Glutamatergic neuron (in vitro differentiated cells): ENCODE measurements around the gene SNRPA1. TPM values are rescaled to one million over a fixed set of nuclear protein-coding genes. Genes with fewer than 3 reads are reported as not detected.

Source experiments
- DNase-seq: peaks from one replicate; pipeline ENCODE4 v3.0.0; 2022
- H3K27ac Mint-ChIP-seq: one replicate; pipeline ENCODE4 v1.8.0; 2020; ENCODE audit warnings: mild to moderate bottlenecking, mixed read lengths, inconsistent platforms; ENCODE audit not compliant: unreplicated experiment
- H3K27me3 Mint-ChIP-seq: one replicate; pipeline ENCODE4 v1.8.0; 2020; ENCODE audit warnings: mild to moderate bottlenecking, moderate library complexity, mixed read lengths, inconsistent platforms; ENCODE audit not compliant: unreplicated experiment
- H3K36me3 Mint-ChIP-seq: one replicate; pipeline ENCODE4 v1.8.0; 2020; ENCODE audit warnings: mild to moderate bottlenecking, mixed read lengths, inconsistent platforms; ENCODE audit not compliant: unreplicated experiment
- H3K4me1 Mint-ChIP-seq: one replicate; pipeline ENCODE4 v1.8.0; 2020; ENCODE audit warnings: mild to moderate bottlenecking, low read depth, mixed read lengths, inconsistent platforms; ENCODE audit not compliant: unreplicated experiment
- H3K4me3 Mint-ChIP-seq: one replicate; pipeline ENCODE4 v1.8.0; 2020; ENCODE audit warnings: mild to moderate bottlenecking, mixed read lengths, inconsistent platforms; ENCODE audit not compliant: unreplicated experiment
- H3K9me3 Mint-ChIP-seq: one replicate; pipeline ENCODE4 v1.8.0; 2020; ENCODE audit warnings: mild to moderate bottlenecking, moderate library complexity, mixed read lengths, inconsistent platforms; ENCODE audit not compliant: unreplicated experiment
- total RNA-seq: library from RNA; stranded (reverse); fragmentation: NEBNext Ultra II Directional; extraction: Animal tissue kit (Norgen Biotek cat#: 25700); gene quantifications from one replicate; pipeline ENCODE4 v1.2.1, GENCODE V29; 2021; ENCODE audit not compliant: unreplicated experiment
- TF ChIP-seq, protein P1 (sequence below): fragments of 200-600 bp; sonication (generic); IDR thresholded peaks from one replicate; pipeline ENCODE4 v1.5.0; 2021; ENCODE audit not compliant: partially characterized antibody, unreplicated experiment

SNRPA1 gene
- total RNA-seq, 1 donor from 2014 or later: 73.5 TPM

DNA sequence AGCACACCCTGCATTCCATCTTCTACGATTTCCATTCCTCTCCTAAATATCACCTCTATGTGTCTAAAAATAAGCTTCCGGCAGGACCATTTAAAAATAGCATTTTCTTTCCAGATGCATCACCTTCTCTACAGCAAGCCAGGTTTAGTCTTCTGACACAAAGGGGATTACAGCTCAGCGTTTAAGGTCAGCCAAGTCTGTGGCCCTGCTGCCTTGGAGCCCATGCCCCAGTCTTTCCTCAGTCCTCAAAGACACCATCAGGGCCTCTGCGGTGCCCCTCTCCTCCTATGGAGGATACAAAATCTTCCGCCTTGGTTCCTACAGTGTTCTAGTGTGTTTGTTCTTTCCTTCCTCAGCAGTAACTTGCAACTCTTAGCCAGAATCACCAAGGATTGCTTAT lies 21.5 kb downstream of the SNRPA1 start:
- no peak overlapping the region for H3K27ac Mint-ChIP-seq
- H3K36me3 Mint-ChIP-seq: no peaks in the 10 kb centered on the region
- no peak for DNase-seq
- H3K4me1 Mint-ChIP-seq: no peaks in the 10 kb centered on the region
- no peak overlapping the region for H3K4me3 Mint-ChIP-seq
- peaks cover 7% of the 10 kb centered on the region for H3K27me3 Mint-ChIP-seq
- TF ChIP-seq, protein P1, sequence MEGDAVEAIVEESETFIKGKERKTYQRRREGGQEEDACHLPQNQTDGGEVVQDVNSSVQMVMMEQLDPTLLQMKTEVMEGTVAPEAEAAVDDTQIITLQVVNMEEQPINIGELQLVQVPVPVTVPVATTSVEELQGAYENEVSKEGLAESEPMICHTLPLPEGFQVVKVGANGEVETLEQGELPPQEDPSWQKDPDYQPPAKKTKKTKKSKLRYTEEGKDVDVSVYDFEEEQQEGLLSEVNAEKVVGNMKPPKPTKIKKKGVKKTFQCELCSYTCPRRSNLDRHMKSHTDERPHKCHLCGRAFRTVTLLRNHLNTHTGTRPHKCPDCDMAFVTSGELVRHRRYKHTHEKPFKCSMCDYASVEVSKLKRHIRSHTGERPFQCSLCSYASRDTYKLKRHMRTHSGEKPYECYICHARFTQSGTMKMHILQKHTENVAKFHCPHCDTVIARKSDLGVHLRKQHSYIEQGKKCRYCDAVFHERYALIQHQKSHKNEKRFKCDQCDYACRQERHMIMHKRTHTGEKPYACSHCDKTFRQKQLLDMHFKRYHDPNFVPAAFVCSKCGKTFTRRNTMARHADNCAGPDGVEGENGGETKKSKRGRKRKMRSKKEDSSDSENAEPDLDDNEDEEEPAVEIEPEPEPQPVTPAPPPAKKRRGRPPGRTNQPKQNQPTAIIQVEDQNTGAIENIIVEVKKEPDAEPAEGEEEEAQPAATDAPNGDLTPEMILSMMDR: no peak
- peaks cover 2% of the 10 kb centered on the region for H3K9me3 Mint-ChIP-seq

DNA sequence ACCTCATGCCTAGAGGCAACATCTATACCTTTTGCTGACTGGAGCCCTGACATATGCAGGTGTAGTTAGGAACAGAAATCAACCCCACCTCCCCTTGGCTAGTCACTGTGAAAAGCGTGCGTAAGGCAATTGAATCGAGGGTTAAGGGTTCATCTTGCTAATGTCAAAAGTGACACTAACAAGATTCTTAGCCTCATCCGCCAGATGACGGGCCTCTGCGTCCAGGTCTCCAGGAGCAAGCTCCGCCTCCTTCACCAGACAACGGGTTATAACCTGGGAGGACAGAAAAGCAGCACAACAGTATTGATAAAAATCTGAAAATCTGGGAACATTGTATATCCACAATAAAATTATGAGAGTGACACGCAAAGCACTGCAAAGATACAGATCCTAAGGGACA lies 22.5 kb downstream of the SNRPA1 start:
- Mint-ChIP-seq H3K36me3 (no peaks in the 10 kb centered on the region), H3K9me3 (peaks cover 2% of the 10 kb centered on the region), H3K4me1 (no peaks in the 10 kb centered on the region), H3K27me3 (peaks cover 9% of the 10 kb centered on the region), H3K27ac (no peak overlapping the region), H3K4me3 (no peak overlapping the region)
- no peak for DNase-seq
- TF ChIP-seq, protein P1: no peak

DNA sequence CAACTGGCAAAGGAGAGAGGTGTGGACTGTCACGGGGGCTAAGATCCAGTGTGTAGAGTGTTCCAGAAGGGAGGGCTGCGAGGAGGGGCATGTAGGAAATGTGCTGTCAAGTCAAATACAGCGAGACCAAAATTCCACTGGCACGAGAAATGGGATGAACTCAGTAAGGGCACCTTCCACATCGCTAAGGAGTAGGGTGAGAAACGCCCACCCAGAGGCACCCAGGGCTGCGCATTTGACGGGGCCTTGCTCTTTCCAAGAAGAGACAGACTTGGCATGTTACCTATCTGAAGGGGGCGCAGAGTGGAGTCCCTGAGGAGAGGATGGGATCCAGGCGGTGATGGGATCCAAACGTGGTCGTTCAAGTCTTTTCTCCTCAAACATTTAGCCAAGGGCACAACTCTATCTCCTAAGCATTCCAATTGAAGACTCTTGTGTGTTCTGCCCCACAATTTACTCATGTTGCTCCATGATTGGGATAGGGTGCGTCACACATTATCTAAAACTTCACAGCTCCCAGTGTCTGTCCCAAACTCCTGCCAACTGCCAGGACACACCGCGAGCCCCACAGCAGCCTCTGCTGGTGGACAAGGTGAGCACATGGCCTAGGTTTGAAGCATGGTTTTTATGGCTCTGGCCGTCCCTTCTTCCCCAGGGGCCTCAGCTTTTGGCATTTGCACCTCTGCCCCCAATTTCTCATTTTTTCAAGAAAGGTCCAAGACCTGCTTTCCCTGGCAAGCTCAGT lies 25.4 kb downstream of the SNRPA1 start:
- H3K36me3 Mint-ChIP-seq: no peaks in the 10 kb centered on the region
- H3K27ac Mint-ChIP-seq: no peak overlapping the region
- no peaks in the 10 kb centered on the region for H3K4me1 Mint-ChIP-seq
- H3K27me3 Mint-ChIP-seq: peaks cover 9% of the 10 kb centered on the region
- peaks cover 2% of the 10 kb centered on the region for H3K9me3 Mint-ChIP-seq
- TF ChIP-seq, protein P1: no peak
- H3K4me3 Mint-ChIP-seq: no peak overlapping the region
- DNase-seq: no peak

DNA sequence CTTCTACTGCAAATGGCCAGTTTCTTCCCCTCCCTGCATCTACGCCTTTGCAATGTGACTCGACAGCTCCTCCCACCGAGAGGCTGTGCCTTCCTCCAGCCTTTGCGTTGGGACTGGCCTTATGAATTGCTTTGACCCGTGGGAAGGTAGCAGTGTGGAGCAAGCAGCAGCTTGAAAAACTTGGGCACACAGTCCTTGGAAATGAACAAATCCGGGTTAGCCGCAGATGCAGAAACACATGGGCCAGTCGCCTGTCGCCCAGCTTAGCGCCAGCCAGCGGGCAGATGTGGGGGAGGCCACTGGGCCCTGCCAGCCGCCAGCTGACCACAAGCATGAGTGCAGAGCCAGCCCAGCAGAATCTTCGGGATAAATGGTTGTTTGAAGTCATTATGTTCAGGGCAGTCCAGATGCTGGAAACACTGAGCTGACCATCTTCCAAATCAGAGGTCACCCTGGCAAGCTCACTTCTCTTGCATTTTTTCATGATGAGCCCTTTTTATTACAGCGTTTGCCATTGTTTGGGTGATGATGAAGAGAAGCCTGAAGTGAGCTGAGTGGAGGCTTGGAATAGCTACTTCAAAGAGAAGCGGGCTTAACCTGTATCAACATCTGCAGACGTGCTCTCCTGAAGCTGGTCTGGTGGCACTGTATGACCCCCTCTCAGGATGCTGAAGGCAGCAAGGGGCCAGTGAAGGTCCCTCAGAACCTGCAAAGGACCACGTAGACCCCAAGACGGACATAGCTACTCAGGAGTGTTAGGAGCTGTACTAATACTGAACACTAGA lies 27.5 kb downstream of the SNRPA1 start:
- peaks cover 2% of the 10 kb centered on the region for H3K9me3 Mint-ChIP-seq
- no peak overlapping the region for H3K4me3 Mint-ChIP-seq
- no peak overlapping the region for H3K27ac Mint-ChIP-seq
- peaks cover 9% of the 10 kb centered on the region for H3K27me3 Mint-ChIP-seq
- H3K36me3 Mint-ChIP-seq: no peaks in the 10 kb centered on the region
- no peaks in the 10 kb centered on the region for H3K4me1 Mint-ChIP-seq
- TF ChIP-seq, protein P1: no peak
- DNase-seq: no peak

DNA sequence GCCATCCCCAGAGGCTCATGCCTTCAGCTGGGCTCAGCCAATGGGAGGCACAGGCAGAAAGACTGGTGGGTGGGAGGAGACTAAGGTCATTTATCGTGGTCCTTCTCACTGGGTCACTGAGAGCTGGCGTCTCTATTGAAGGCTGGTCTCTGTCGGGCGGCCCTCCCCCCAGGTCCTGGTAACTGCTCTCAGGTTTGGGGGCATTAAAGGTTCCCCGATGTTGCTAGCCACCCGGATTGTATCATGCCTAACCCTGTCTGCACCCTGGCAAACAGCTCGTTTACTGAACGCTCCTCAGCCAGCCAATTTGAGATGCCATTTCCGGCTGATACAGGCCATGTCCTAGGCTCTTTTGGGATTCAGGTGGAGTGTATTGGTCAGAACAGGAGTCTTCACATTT lies 28.3 kb downstream of the SNRPA1 start:
- Mint-ChIP-seq H3K9me3 (peaks cover 2% of the 10 kb centered on the region), H3K4me1 (no peaks in the 10 kb centered on the region), H3K27ac (no peak overlapping the region), H3K4me3 (no peak overlapping the region), H3K27me3 (peaks cover 9% of the 10 kb centered on the region), H3K36me3 (no peaks in the 10 kb centered on the region)
- TF ChIP-seq, protein P1: no peak
- no peak for DNase-seq
